B cell (primary cell): ENCODE results near the gene VAMP8. TPM values are rescaled to one million over a fixed set of nuclear protein-coding genes. Genes with fewer than 3 reads are reported as not detected.

Source experiments
- ATAC-seq: fragments of 200-7000 bp; cut with Tn5 transposase; one replicate; pipeline ENCODE4 v1.10.0; 2021; ENCODE audit warnings: low read depth, mild to moderate bottlenecking, moderate number of reproducible peaks, moderate library complexity
- CTCF ChIA-PET: fragments of 350-600 bp; sonication (Branson Sonifier 250); formaldehyde crosslinking; loops from one replicate; lab custom pipeline; 2021; ENCODE audit warnings: antibody characterized with exemption, inconsistent platforms; lab: Charles Lee
- POLR2A ChIA-PET: fragments of 350-600 bp; sonication (Branson Sonifier 250); formaldehyde crosslinking; loops from one replicate; lab custom pipeline; 2021; ENCODE audit warnings: antibody characterized with exemption; lab: Charles Lee
- DNase-seq: peaks from one replicate; pipeline ENCODE4 v3.0.0; 2013
- H2AFZ ChIP-seq: 2 replicates; pipeline ENCODE4 v1.6.1; 2012; ENCODE audit warnings: mild to moderate bottlenecking, low read depth, low read length; ENCODE audit not compliant: insufficient read depth, poor library complexity, severe bottlenecking
- H3K27ac ChIP-seq, 2 donors: 1 replicate in 1 of 2; 2 replicates in 1 of 2; pipeline ENCODE4 v1.5.1; 2012 to 2013; ENCODE audit warnings: low read length in 2 of 2, mild to moderate bottlenecking in 2 of 2, moderate library complexity in 1 of 2
- H3K27me3 ChIP-seq, 4 experiments: fragments of 200-600 bp in 1 of 4; sonication (generic) in 1 of 4; replicated peaks in 1 of 4; 1 replicate in 2 of 4; 2 replicates in 2 of 4; pipeline versions ENCODE4 v1.6.1 to v1.7.0; 2013 to 2016; ENCODE audit warnings: low read length in 3 of 4, mild to moderate bottlenecking in 2 of 4, mixed read lengths in 1 of 4, moderate library complexity in 1 of 4; ENCODE audit not compliant: insufficient read depth in 4 of 4, control insufficient read depth in 3 of 4; ENCODE audit errors: control extremely low read depth in 1 of 4
- H3K36me3 ChIP-seq, 2 experiments: replicated peaks in 1 of 2; 1 replicate in 1 of 2; 2 replicates in 1 of 2; pipeline versions ENCODE4 v1.6.1 to v1.7.1; 2013; ENCODE audit warnings: low read length in 1 of 2; ENCODE audit not compliant: insufficient read depth in 2 of 2, control insufficient read depth in 1 of 2; ENCODE audit errors: control extremely low read depth in 1 of 2, extremely low read depth in 1 of 2
- H3K4me1 ChIP-seq, 2 donors: fragments of 200-600 bp in 1 of 2; sonication (generic) in 1 of 2; 1 replicate in 1 of 2; 2 replicates in 1 of 2; pipeline versions ENCODE4 v1.5.1 to v1.6.1; 2013 to 2017; ENCODE audit warnings: low read length in 2 of 2; ENCODE audit not compliant: control insufficient read depth in 2 of 2, insufficient read depth in 2 of 2
- H3K4me2 ChIP-seq: replicated peaks from 2 replicates; pipeline ENCODE3; 2012; ENCODE audit warnings: mild to moderate bottlenecking, low read depth, low read length; ENCODE audit not compliant: poor library complexity, severe bottlenecking
- H3K4me3 ChIP-seq, 5 experiments: fragments of 200-600 bp in 1 of 5; sonication (generic) in 1 of 5; 1 replicate in 3 of 5; 2 replicates in 2 of 5; pipeline versions ENCODE4 v1.5.1 to v1.7.0; 2011 to 2016; ENCODE audit warnings: low read length in 4 of 5, mild to moderate bottlenecking in 4 of 5, low read depth in 2 of 5, control low read depth in 1 of 5, moderate library complexity in 1 of 5; ENCODE audit not compliant: insufficient read depth in 1 of 5; ENCODE audit errors: control extremely low read depth in 1 of 5, extremely low read depth in 1 of 5
- H3K79me2 ChIP-seq: fragments of 200-600 bp; sonication (generic); one replicate; pipeline ENCODE4 v1.6.0; 2016; ENCODE audit warnings: low read length; ENCODE audit not compliant: control insufficient read depth, insufficient read depth
- H3K9ac ChIP-seq: fragments of 200-600 bp; sonication (generic); 2 replicates; pipeline ENCODE4 v1.6.1; 2017; ENCODE audit warnings: mild to moderate bottlenecking, low read length, moderate library complexity
- H3K9me3 ChIP-seq, 3 donors: one replicate each; pipeline versions ENCODE4 v1.6.1 to v1.7.1; 2013; ENCODE audit warnings: low read length in 2 of 3; ENCODE audit not compliant: control insufficient read depth in 2 of 3, insufficient read depth in 1 of 3; ENCODE audit errors: control extremely low read depth in 1 of 3
- H4K20me1 ChIP-seq: 2 replicates; pipeline ENCODE4 v1.6.0; 2012; ENCODE audit warnings: mild to moderate bottlenecking, low read length; ENCODE audit not compliant: insufficient read depth, control insufficient read depth, poor library complexity, severe bottlenecking
- H3K27ac Mint-ChIP-seq: one replicate; pipeline ENCODE4 v1.8.0; 2021; ENCODE audit warnings: mixed read lengths
- H3K27me3 Mint-ChIP-seq: one replicate; pipeline ENCODE4 v1.8.0; 2021; ENCODE audit warnings: mixed read lengths
- H3K4me1 Mint-ChIP-seq: one replicate; pipeline ENCODE4 v1.8.0; 2021; ENCODE audit warnings: mixed read lengths
- H3K4me3 Mint-ChIP-seq: one replicate; pipeline ENCODE4 v1.8.0; 2021; ENCODE audit warnings: mixed read lengths
- H3K9me3 Mint-ChIP-seq: one replicate; pipeline ENCODE4 v1.8.0; 2022; ENCODE audit warnings: mixed read lengths; ENCODE audit not compliant: insufficient read depth
- CTCF ChIP-seq: fragments of 200-600 bp; IDR thresholded peaks from one replicate; pipeline ENCODE4 v1.8.0; 2022; ENCODE audit warnings: antibody characterized with exemption, mild to moderate bottlenecking
- EZH2 ChIP-seq: IDR thresholded peaks from 2 replicates; pipeline ENCODE4 v1.6.1; 2012; ENCODE audit warnings: borderline replicate concordance, low read depth, mild to moderate bottlenecking, moderate library complexity, low read length; ENCODE audit not compliant: insufficient read depth, poor library complexity, severe bottlenecking
- WGBS: methylation state at CpG from one replicate; pipeline ENCODE4 v1.1.5; 2013; ENCODE audit warnings: missing lambda C conversion rate; ENCODE audit not compliant: insufficient coverage; 5-methylcytosine and 5-hydroxymethylcytosine counted together
- intact Hi-C: fragments of 100-400 bp; cut with micrococcal nuclease; formaldehyde crosslinking; loops from one replicate; pipeline ENCODE4 v1.10.0; 2022
- polyA plus RNA-seq: library from polyadenylated mRNA; depleted of rRNA; stranded (reverse); fragments of >200 nt; gene quantifications from 2 replicates; pipeline ENCODE4 v1.2.3, GENCODE V29; 2012
- total RNA-seq, 2 donors: library from RNA; stranded (reverse); fragments of 120-200 nt in 1 of 2; gene quantifications; 1 replicate in 1 of 2; 2 replicates in 1 of 2; pipeline versions ENCODE4 v1.2.3 to v1.2.4, GENCODE V29; 2013 to 2022

The VAMP8 gene
- total and polyA plus RNA-seq, 2 donors (not counting 1 experiment from before 2014, with no cell fraction given) = 68.7 to 73.8 TPM

GRCh38 chr2:85539361-85540132 is 37.8 kb upstream of the VAMP8 start:
- H3K4me3 ChIP-seq = peak overlapping the region; percentile 78 to 99 (median 92)
- H3K4me1 Mint-ChIP-seq = peaks cover 37% of the 10 kb centered on the region
- peak overlapping the region; percentile 98 for H3K4me3 Mint-ChIP-seq
- WGBS = under 1% methylated on average over 63 of the region's 67 CpGs
- no peak for TF ChIP-seq CTCF
- peak overlapping the region; percentile 82 for H3K9ac ChIP-seq
- H3K4me2 ChIP-seq = peak overlapping the region; percentile 83
- CTCF ChIA-PET = interaction anchor here (0.6 to 7.8 kb wide), 7 partner anchors 12 to 212 kb away, joined by 3 to 104 read pairs (median 3); partner anchors contain the start of gene TGOLN2
- POLR2A ChIA-PET = interaction anchor here (0.6 to 3.5 kb wide), 20 partner anchors 11 to 902 kb away, joined by 3 to 39 read pairs (median 5); partner anchors contain the start of genes GGCX, IMMT, KDM3A and RNF181
- ATAC-seq (peak; percentile 46), DNase-seq (peak; percentile 89)
- peaks cover 21 to 30% of the 10 kb centered on the region in 2 donors for H3K4me1 ChIP-seq
- peaks cover 20% of the 10 kb centered on the region for H4K20me1 ChIP-seq
- intact Hi-C loops = loop anchor here (1.0 to 10.0 kb wide), 9 partner anchors 13 to 656 kb away; partner anchors contain the start of genes ELMOD3, GGCX, IMMT and RETSAT
- no peaks in the 10 kb centered on the region for H3K9me3 Mint-ChIP-seq
- H3K27me3 Mint-ChIP-seq = no peaks in the 10 kb centered on the region
- H3K36me3 ChIP-seq = peaks cover 10 to 34% of the 10 kb centered on the region in 2 experiments
- H3K27ac Mint-ChIP-seq = peak overlapping the region; percentile 99
- H2AFZ ChIP-seq = peak overlapping the region; percentile 91
- H3K27me3 ChIP-seq = no peaks in the 10 kb centered on the region
- H3K27ac ChIP-seq = peak overlapping the region; percentile 81 to 89
- peaks cover 25% of the 10 kb centered on the region for H3K79me2 ChIP-seq
- no peaks in the 10 kb centered on the region for H3K9me3 ChIP-seq

- intact Hi-C loops = no loop called here
- Mint-ChIP-seq H3K4me1 (peaks cover 37% of the 10 kb centered on the region), H3K4me3 (peak overlapping the region; percentile 98), H3K9me3 (no peaks in the 10 kb centered on the region), H3K27ac (peak overlapping the region; percentile 99), H3K27me3 (no peaks in the 10 kb centered on the region)
- Histone ChIP-seq H3K79me2 (peaks cover 25% of the 10 kb centered on the region), H2AFZ (peak overlapping the region; percentile 91), H3K4me1 (peaks cover 21 to 30% of the 10 kb centered on the region in 2 donors), H4K20me1 (peaks cover 20% of the 10 kb centered on the region), H3K4me3 (peak overlapping the region; percentile 78 to 99 (median 92)), H3K9ac (peak overlapping the region; percentile 82), H3K36me3 (peaks cover 10 to 38% of the 10 kb centered on the region in 2 experiments), H3K4me2 (peak overlapping the region; percentile 83), H3K27me3 (no peaks in the 10 kb centered on the region), H3K27ac (peak overlapping the region; percentile 81 to 89), H3K9me3 (no peaks in the 10 kb centered on the region)
- ChIA-PET CTCF (interaction anchor here (1.0 to 7.8 kb wide), 7 partner anchors 11 to 240 kb away, joined by 3 to 104 read pairs (median 4); partner anchors contain the start of gene TGOLN2), POLR2A (interaction anchor here (0.6 to 3.5 kb wide), 10 partner anchors 10 to 213 kb away, joined by 3 to 39 read pairs (median 16); partner anchors contain the start of genes GGCX, RNF181, SH2D6 and TGOLN2)
- WGBS = 5% methylated on average over 6 of the region's 11 CpGs
- no peak for DNase-seq
- ATAC-seq = no peak
- TF ChIP-seq EZH2 (no peak), CTCF (no peak)
Observed at GRCh38 chr2:85540133-85540648, 37.2 kb upstream of the VAMP8 start.
